Measurements from ENCODE around the gene CLIC3.
A peak's percentile ranks its signal among the peaks of the same experiment; 100 is the strongest.

Gene CLIC3

DNA sequence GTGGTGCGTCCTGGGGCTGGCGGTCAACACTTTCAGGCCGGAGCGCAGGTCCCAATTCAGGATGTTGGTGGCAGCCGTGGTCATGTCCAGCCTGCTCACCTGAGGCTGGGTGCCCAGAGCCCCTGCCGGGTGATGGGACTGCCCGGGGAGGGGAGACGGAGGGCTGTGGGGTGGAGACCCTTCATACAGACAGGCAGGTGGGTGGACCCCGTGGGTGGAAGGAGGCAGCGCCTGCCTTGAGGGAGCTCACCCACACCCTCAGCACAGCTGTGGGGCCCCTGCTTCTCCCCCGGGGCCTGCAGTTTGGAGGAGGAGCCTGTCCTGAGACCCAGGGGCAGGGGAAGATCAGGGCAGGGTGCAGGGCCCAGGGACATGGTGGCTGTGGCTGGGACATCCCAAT lies 26.0 kb downstream of the CLIC3 start:
- no peaks in the 10 kb centered on the region for H3K9me3 Mint-ChIP-seq

DNA sequence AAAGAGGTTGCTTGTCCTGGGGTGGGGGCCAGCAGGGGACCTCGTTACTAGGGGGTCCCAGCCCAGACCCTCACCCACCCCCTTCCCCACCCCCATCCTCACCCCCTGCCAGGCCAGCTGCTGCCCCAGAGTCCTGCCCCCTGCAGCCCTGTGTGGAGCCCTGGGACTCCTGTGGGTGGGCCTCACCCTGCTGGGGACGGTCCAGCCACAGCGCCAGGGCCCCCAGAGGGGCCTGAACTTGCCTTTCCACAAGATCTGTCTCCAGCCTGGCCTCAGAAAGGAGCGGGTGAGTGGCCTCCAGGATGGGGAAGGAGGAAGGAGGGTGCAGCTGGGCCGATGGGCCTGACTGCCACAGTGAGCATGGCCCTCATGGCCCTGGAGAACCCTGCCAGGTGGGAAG lies 26.6 kb downstream of the CLIC3 start:
- Mint-ChIP-seq H3K4me3 (no peak overlapping the region), H3K9me3 (no peaks in the 10 kb centered on the region), H3K4me1 (peaks cover 8 to 11% of the 10 kb centered on the region in 2 donors), H3K36me3 (no peaks in the 10 kb centered on the region), H3K27me3 (peaks cover 18 to 32% of the 10 kb centered on the region in 2 donors), H3K27ac (peak overlapping the region; percentile 47)
- no peak for DNase-seq
- ATAC-seq (replicated peaks), result no peak

More for the DNA sequence above, 26.0 kb downstream of the CLIC3 start:
- ATAC-seq (replicated peaks), result no peak
- peaks cover 8 to 11% of the 10 kb centered on the region in 2 donors for H3K4me1 Mint-ChIP-seq
- H3K36me3 Mint-ChIP-seq, result no peaks in the 10 kb centered on the region
- no peak overlapping the region for H3K27ac Mint-ChIP-seq
- H3K4me3 Mint-ChIP-seq, result no peak overlapping the region
- DNase-seq, result no peak
- H3K27me3 Mint-ChIP-seq, result peaks cover 18 to 37% of the 10 kb centered on the region in 2 donors

- ATAC-seq (replicated peaks), result no peak
These were observed 27.2 kb downstream of the CLIC3 start for GRCh38 chr9:136969150-136969549.

DNA sequence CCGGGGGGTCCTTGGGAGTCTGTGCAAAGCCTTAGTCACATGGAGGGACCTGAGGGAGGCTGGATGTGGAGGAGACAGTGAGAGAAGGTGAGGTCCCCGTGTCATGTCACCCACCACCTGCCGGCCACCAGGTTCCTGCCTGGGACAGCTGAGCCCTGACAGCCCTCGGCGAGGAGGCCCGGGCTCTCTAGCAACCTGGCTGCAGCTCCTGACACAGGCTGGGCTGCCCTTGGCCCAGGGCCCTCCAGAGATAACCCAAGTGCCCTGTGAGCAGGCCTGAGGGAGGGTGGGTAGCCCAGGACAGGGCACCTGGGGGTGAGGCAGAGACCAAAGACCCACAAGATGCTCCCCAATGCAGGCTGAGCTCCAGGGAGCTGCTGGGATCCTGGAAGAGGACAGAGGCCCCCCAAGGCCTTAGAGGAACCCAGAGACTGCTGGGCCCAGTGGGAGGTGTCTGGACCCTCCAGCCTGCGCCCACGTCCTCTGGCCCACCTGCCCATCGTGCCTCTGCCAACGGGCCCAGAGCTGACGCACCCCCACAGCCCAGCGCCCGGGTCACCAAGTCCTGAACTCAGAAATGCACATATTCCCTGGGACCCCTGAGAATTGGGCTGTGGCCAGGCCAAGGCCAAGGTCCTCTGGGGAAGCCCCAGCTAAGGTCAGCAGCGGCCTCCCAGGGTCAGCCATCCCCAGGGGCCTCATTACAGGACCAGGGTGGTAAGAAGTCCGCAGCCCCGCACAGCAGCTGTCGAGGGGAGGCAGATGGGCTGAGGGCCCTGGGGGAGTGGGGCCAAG lies 27.8 kb downstream of the CLIC3 start:
- DNase-seq, result no peak
- Mint-ChIP-seq H3K36me3 (no peaks in the 10 kb centered on the region), H3K4me3 (no peak overlapping the region), H3K9me3 (no peaks in the 10 kb centered on the region), H3K4me1 (peaks cover 8 to 11% of the 10 kb centered on the region in 2 donors), H3K27ac (no peak overlapping the region), H3K27me3 (peaks cover 18 to 30% of the 10 kb centered on the region in 2 donors)
- no peak for ATAC-seq (replicated peaks)

More at GRCh38 chr9:136969150-136969549, 27.2 kb downstream of the CLIC3 start:
- Mint-ChIP-seq H3K4me3 (no peak overlapping the region), H3K27me3 (peaks cover 18 to 30% of the 10 kb centered on the region in 2 donors), H3K27ac (no peak overlapping the region), H3K36me3 (no peaks in the 10 kb centered on the region), H3K4me1 (peaks cover 8 to 11% of the 10 kb centered on the region in 2 donors), H3K9me3 (no peaks in the 10 kb centered on the region)
- no peak for DNase-seq

DNA sequence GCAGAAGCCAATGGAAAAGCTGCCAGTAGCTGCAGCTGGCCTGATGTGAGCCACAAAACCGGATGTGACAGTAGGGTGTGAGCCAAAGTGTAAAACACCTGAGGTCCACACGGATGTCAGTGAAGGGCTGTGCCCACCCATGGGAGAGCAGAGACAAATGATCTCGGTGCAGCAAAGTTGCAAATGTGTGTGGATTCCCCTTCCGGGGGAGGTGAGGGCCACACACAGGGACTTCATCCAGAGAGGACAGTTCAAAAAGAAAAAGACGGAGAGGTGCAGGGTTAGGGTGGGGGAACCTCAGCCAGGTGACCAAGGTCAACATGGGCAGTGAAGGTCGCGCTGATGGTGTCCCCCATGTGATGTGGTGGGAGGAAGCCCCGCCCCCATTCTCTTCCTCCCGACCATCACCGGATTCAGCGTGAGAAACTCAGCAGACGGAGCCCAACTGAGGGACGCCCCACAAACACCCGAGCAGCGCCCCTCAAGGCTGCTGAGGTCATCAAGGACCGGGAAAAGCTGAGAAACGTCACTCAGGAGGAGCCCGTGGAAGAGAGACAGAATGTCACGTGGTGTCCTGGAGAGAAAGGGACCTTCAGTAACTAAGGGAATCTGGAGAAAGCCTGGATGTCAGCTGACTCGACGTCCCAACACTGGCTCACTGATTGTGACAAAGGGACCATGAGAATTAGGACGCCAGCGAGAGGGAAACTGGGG lies 30.4 kb downstream of the CLIC3 start:
- Mint-ChIP-seq H3K4me3 (peak overlapping the region in 1 of 2 donors; percentile 61), H3K4me1 (peaks cover 8 to 11% of the 10 kb centered on the region in 2 donors), H3K27ac (peak overlapping the region; percentile 16), H3K9me3 (no peaks in the 10 kb centered on the region), H3K27me3 (peaks cover 18 to 31% of the 10 kb centered on the region in 2 donors), H3K36me3 (no peaks in the 10 kb centered on the region)
- DNase-seq (no peak), ATAC-seq (replicated peaks) (peak in 1 of 2 donors; percentile 76)

DNA sequence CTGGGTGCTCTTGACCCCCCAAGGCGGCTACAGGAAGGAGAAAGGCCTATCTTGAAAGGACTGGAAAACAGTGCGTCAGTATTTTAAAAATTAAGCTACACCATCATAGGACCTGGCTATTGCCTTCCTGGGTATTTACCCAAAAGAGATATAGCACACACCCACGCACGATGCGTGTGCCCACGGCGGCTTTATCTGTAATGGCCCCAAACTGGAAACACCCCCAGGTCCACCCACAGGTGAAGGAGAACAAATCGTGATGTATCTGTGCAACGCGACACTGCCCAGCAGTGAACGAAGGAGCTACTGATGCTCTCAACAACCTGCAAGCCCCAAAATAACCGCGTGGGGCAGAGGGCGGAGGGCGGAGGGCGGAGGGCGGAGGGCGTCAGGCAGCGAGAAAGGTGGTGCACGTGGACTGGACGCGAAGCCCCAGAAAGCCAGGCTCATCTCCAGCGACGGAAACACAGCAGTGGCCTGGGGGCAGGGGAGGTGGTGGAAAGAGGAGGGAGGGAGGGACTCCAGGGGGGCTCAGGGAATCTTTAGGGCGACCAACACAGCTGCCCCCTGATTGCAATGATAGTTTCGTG lies 31.4 kb downstream of the CLIC3 start:
- DNase-seq (no peak), ATAC-seq (replicated peaks) (no peak)
- Mint-ChIP-seq H3K9me3 (no peaks in the 10 kb centered on the region), H3K27ac (no peak overlapping the region), H3K4me1 (peaks cover 7 to 11% of the 10 kb centered on the region in 2 donors), H3K4me3 (no peak overlapping the region), H3K27me3 (peaks cover 14 to 24% of the 10 kb centered on the region in 2 donors), H3K36me3 (no peaks in the 10 kb centered on the region)

GRCh38 chr9:136964171-136964689 lies 32.1 kb downstream of the CLIC3 start:
- no peaks in the 10 kb centered on the region for H3K36me3 Mint-ChIP-seq
- no peaks in the 10 kb centered on the region for H3K9me3 Mint-ChIP-seq
- H3K4me1 Mint-ChIP-seq, result peaks cover 7 to 11% of the 10 kb centered on the region in 2 donors
- ATAC-seq (replicated peaks) (no peak), DNase-seq (no peak)
- H3K27ac Mint-ChIP-seq, result no peak overlapping the region
- peaks cover 13 to 20% of the 10 kb centered on the region in 2 donors for H3K27me3 Mint-ChIP-seq
- H3K4me3 Mint-ChIP-seq, result no peak overlapping the region

- H3K9me3 Mint-ChIP-seq, result no peaks in the 10 kb centered on the region
- H3K27me3 Mint-ChIP-seq, result peaks cover 18 to 23% of the 10 kb centered on the region in 2 donors
- peaks cover 0 to 2% of the 10 kb centered on the region in 2 donors for H3K36me3 Mint-ChIP-seq
- no peak overlapping the region for H3K4me3 Mint-ChIP-seq
- H3K4me1 Mint-ChIP-seq, result peaks cover 7 to 11% of the 10 kb centered on the region in 2 donors
- no peak for ATAC-seq (replicated peaks)
- no peak for DNase-seq
- H3K27ac Mint-ChIP-seq, result no peak overlapping the region
These were observed 32.6 kb downstream of the CLIC3 start for GRCh38 chr9:136963751-136964150.

- no peak overlapping the region for H3K27ac Mint-ChIP-seq
- H3K36me3 Mint-ChIP-seq, result peaks cover 0 to 3% of the 10 kb centered on the region in 2 donors
- ATAC-seq (replicated peaks) (no peak), DNase-seq (no peak)
- no peak overlapping the region for H3K4me3 Mint-ChIP-seq
- peaks cover 7 to 11% of the 10 kb centered on the region in 2 donors for H3K4me1 Mint-ChIP-seq
- peaks cover 20 to 24% of the 10 kb centered on the region in 2 donors for H3K27me3 Mint-ChIP-seq
- H3K9me3 Mint-ChIP-seq, result no peaks in the 10 kb centered on the region
These were observed 33.0 kb downstream of the CLIC3 start for GRCh38 chr9:136963341-136963740.

GRCh38 chr9:136962701-136963248 lies 33.6 kb downstream of the CLIC3 start:
- DNase-seq (no peak), ATAC-seq (replicated peaks) (no peak)
- Mint-ChIP-seq H3K27me3 (peaks cover 20% of the 10 kb centered on the region in 2 donors), H3K9me3 (no peaks in the 10 kb centered on the region), H3K4me3 (no peak overlapping the region), H3K36me3 (peaks cover 0 to 3% of the 10 kb centered on the region in 2 donors), H3K4me1 (peaks cover 7 to 11% of the 10 kb centered on the region in 2 donors), H3K27ac (no peak overlapping the region)

DNA sequence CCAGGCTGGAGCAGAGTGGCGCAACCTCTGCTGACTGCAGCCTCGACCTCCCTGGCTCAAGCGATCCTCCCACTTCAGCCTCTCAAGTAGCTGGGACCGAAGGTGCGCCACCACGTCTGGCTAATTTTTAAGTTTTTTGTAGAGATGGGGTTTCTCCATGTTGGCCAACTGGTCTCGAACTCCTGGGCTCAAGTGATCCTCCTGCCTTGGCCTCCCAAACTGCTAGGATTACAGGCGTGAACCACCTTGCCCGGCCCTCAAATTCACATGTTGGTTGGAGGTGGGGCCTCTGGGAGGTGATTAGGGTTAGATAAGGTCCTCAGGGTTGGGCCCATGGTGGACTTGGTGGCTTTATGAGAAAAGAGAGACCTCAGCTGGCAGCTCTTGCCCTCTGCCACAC lies 34.2 kb downstream of the CLIC3 start:
- Mint-ChIP-seq H3K4me3 (no peak overlapping the region), H3K9me3 (no peaks in the 10 kb centered on the region), H3K27ac (no peak overlapping the region), H3K36me3 (peaks cover 0 to 3% of the 10 kb centered on the region in 2 donors), H3K4me1 (peaks cover 7 to 11% of the 10 kb centered on the region in 2 donors), H3K27me3 (peaks cover 18 to 20% of the 10 kb centered on the region in 2 donors)
- ATAC-seq (replicated peaks), result no peak
- no peak for DNase-seq

GRCh38 chr9:136961279-136962065 lies 34.9 kb downstream of the CLIC3 start:
- peaks cover 3 to 4% of the 10 kb centered on the region in 2 donors for H3K36me3 Mint-ChIP-seq
- H3K27ac Mint-ChIP-seq, result no peak overlapping the region
- DNase-seq (no peak), ATAC-seq (replicated peaks) (no peak)
- peaks cover 20% of the 10 kb centered on the region in 2 donors for H3K27me3 Mint-ChIP-seq
- H3K4me3 Mint-ChIP-seq, result no peak overlapping the region
- peaks cover 7 to 10% of the 10 kb centered on the region in 2 donors for H3K4me1 Mint-ChIP-seq
- peaks cover 4% of the 10 kb centered on the region in 2 donors for H3K9me3 Mint-ChIP-seq

DNA sequence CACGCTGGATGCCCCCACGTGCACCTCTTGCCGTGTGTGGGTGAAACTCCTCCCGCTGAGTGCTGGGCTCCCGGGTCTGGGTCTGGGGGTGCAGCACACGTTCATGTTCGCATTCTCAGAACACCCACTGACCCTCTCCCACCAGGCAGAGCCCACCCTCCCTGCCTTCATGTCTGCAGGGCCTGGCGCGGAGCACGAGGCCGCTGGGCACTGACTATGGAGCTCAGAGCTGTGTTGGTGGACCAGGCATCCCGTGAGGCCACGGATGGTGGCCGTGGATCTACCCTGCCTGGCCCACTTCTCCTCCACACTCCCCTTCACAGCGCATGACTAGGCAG lies 35.5 kb downstream of the CLIC3 start:
- Mint-ChIP-seq H3K4me3 (no peak overlapping the region), H3K27ac (no peak overlapping the region), H3K4me1 (peaks cover 3 to 4% of the 10 kb centered on the region in 2 donors), H3K9me3 (peaks cover 6% of the 10 kb centered on the region in 2 donors), H3K36me3 (peaks cover 3 to 5% of the 10 kb centered on the region in 2 donors), H3K27me3 (peaks cover 17 to 20% of the 10 kb centered on the region in 2 donors)
- DNase-seq (no peak), ATAC-seq (replicated peaks) (no peak)
